Endothelial cell (in vitro differentiated cells): Measurements from ENCODE around the gene UBA6. TPM values are rescaled to one million over a fixed set of nuclear protein-coding genes. Genes with fewer than 3 reads are reported as not detected.

ENCODE experiments used
- DNase-seq: peaks from one replicate; pipeline ENCODE4 v3.0.0; 2021; ENCODE audit warnings: low spot score
- H3K27ac Mint-ChIP-seq: one replicate; pipeline ENCODE4 v1.8.0; 2021; ENCODE audit warnings: mixed read lengths, inconsistent platforms; ENCODE audit not compliant: unreplicated experiment
- H3K27me3 Mint-ChIP-seq: one replicate; pipeline ENCODE4 v1.8.0; 2021; ENCODE audit warnings: mild to moderate bottlenecking, moderate library complexity, mixed read lengths, inconsistent platforms; ENCODE audit not compliant: unreplicated experiment
- H3K36me3 Mint-ChIP-seq: one replicate; pipeline ENCODE4 v1.8.0; 2021; ENCODE audit warnings: mild to moderate bottlenecking, low read depth, mixed read lengths, inconsistent platforms; ENCODE audit not compliant: unreplicated experiment
- H3K4me1 Mint-ChIP-seq: one replicate; pipeline ENCODE4 v1.8.0; 2021; ENCODE audit warnings: mild to moderate bottlenecking, mixed read lengths, inconsistent platforms; ENCODE audit not compliant: unreplicated experiment
- H3K4me3 Mint-ChIP-seq: one replicate; pipeline ENCODE4 v1.8.0; 2021; ENCODE audit warnings: mild to moderate bottlenecking, mixed read lengths, inconsistent platforms; ENCODE audit not compliant: unreplicated experiment
- H3K9me3 Mint-ChIP-seq: one replicate; pipeline ENCODE4 v1.8.0; 2021; ENCODE audit warnings: mixed read lengths, inconsistent platforms; ENCODE audit not compliant: unreplicated experiment
- total RNA-seq: library from RNA; stranded (reverse); fragmentation: NEBNext Ultra II Directional; extraction: Animal tissue kit (Norgen Biotek cat#: 25700); gene quantifications from one replicate; pipeline ENCODE4 v1.2.1, GENCODE V29; 2021; ENCODE audit not compliant: unreplicated experiment
- TF ChIP-seq, protein P1 (sequence below): fragments of 200-600 bp; sonication (generic); IDR thresholded peaks from one replicate; pipeline ENCODE4 v1.5.0; 2021; ENCODE audit warnings: antibody characterized with exemption; ENCODE audit not compliant: unreplicated experiment

The UBA6 gene
- total RNA-seq, 1 donor from 2014 or later = 79.5 TPM

- no peak overlapping the region for H3K4me3 Mint-ChIP-seq
- no peaks in the 10 kb centered on the region for H3K9me3 Mint-ChIP-seq
- DNase-seq = no peak
- no peaks in the 10 kb centered on the region for H3K4me1 Mint-ChIP-seq
- H3K27me3 Mint-ChIP-seq = peaks cover 3% of the 10 kb centered on the region
- H3K27ac Mint-ChIP-seq = no peak overlapping the region
- TF ChIP-seq, protein P1, sequence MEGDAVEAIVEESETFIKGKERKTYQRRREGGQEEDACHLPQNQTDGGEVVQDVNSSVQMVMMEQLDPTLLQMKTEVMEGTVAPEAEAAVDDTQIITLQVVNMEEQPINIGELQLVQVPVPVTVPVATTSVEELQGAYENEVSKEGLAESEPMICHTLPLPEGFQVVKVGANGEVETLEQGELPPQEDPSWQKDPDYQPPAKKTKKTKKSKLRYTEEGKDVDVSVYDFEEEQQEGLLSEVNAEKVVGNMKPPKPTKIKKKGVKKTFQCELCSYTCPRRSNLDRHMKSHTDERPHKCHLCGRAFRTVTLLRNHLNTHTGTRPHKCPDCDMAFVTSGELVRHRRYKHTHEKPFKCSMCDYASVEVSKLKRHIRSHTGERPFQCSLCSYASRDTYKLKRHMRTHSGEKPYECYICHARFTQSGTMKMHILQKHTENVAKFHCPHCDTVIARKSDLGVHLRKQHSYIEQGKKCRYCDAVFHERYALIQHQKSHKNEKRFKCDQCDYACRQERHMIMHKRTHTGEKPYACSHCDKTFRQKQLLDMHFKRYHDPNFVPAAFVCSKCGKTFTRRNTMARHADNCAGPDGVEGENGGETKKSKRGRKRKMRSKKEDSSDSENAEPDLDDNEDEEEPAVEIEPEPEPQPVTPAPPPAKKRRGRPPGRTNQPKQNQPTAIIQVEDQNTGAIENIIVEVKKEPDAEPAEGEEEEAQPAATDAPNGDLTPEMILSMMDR = no peak
- H3K36me3 Mint-ChIP-seq = peaks cover 10% of the 10 kb centered on the region
These were observed 107.2 kb downstream of the UBA6 start for GRCh38 chr4:67593741-67594175.

GRCh38 chr4:67587156-67587555 is 113.8 kb downstream of the UBA6 start:
- Mint-ChIP-seq H3K27ac (no peak overlapping the region), H3K4me1 (no peaks in the 10 kb centered on the region), H3K4me3 (no peak overlapping the region), H3K9me3 (no peaks in the 10 kb centered on the region), H3K27me3 (peaks cover 3% of the 10 kb centered on the region), H3K36me3 (no peaks in the 10 kb centered on the region)
- TF ChIP-seq, protein P1 = no peak
- no peak for DNase-seq

GRCh38 chr4:67584496-67584895 is 116.5 kb downstream of the UBA6 start:
- Mint-ChIP-seq H3K27me3 (peaks cover 1% of the 10 kb centered on the region), H3K4me1 (no peaks in the 10 kb centered on the region), H3K4me3 (no peak overlapping the region), H3K27ac (no peak overlapping the region), H3K9me3 (no peaks in the 10 kb centered on the region), H3K36me3 (no peaks in the 10 kb centered on the region)
- no peak for DNase-seq
- TF ChIP-seq, protein P1 = no peak

- no peaks in the 10 kb centered on the region for H3K4me1 Mint-ChIP-seq
- H3K27me3 Mint-ChIP-seq = peaks cover 1% of the 10 kb centered on the region
- H3K36me3 Mint-ChIP-seq = no peaks in the 10 kb centered on the region
- DNase-seq = no peak
- H3K4me3 Mint-ChIP-seq = no peak overlapping the region
- TF ChIP-seq, protein P1 = no peak
- H3K9me3 Mint-ChIP-seq = no peaks in the 10 kb centered on the region
- H3K27ac Mint-ChIP-seq = no peak overlapping the region
These were observed 119.0 kb downstream of the UBA6 start for GRCh38 chr4:67581913-67582312.

DNA sequence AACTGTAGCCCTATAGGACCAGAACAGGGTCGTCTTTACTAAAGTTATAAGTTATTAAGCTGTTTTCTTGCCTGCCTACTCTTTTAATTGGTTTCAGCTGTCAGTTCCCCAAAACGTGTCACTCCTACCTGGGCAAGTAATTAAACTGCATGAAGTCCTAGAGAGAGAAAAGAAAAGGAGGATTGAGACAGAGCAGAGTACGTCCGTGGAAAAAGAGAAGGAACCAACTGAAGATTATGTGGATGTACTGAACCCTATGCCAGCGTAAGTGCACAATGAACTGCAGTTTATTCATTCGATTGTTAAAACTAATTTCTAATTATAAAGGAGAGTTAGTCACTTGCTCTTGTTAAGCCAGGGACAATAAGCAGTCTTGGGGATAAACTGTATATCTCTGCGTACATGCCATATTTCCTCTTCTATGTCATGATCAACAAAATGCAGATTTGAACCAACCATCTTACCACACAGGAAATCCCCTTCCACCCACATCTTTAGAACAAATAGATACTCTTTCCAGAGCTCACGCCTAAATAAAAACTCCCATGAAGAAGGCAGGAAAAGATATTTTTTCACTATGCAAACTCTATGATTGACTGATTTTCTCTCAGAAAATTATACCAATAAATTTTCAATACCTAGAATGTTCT is 119.6 kb downstream of the UBA6 start:
- Mint-ChIP-seq H3K4me3 (no peak overlapping the region), H3K36me3 (no peaks in the 10 kb centered on the region), H3K27me3 (peaks cover 1% of the 10 kb centered on the region), H3K4me1 (no peaks in the 10 kb centered on the region), H3K27ac (no peak overlapping the region), H3K9me3 (no peaks in the 10 kb centered on the region)
- TF ChIP-seq, protein P1 = no peak
- DNase-seq = no peak
